Heart left ventricle (tissue), 13 donors: Measurements from ENCODE around the gene PHKA1.

Experiments
- POLR2A ChIP-seq, 2 donors: fragments of 450-650 bp; IDR thresholded peaks; one replicate each; pipeline ENCODE4 v1.6.1; 2017; ENCODE audit warnings: antibody characterized with exemption in 2 of 2, mild to moderate bottlenecking in 2 of 2, moderate library complexity in 2 of 2
- TF ChIP-seq, protein P1 (sequence below), 12 donors: fragments of 200-600 bp; sonication (generic) in 4 of 12; IDR thresholded peaks; one replicate each; pipeline versions ENCODE4 v1.5.0 to v1.8.0; 2018 to 2022; ENCODE audit warnings: antibody characterized with exemption in 12 of 12, mild to moderate bottlenecking in 5 of 12
- donor health status: ischemic (EF 13 %, LVEDD 7.1; RV severe dilation, severe dysfunction).
- donor health status: DM: no; HTN: yes; CAD: no.
- donor health status: DM: no; HTN: no; CAD: no.
- donor health status: ischemic (EF 25% LVEDD 6.9; RV normal size, moderate dysfunction).
- donor health status: ischemic (EF 25% LVEDD 5.7; RV mildly dilated, moderate dysfunction).
- donor health status: ischemic (EF 35%, LVEDD 5.7; RV mildly dilated, moderate dysfunction).
- donor health status: nonischemic (EF 11% LVEDD 7.7; RV severe dilation, severe dysfunction).
- donor health status: DM: yes; HTN: yes; CAD: no.
- donor health status: PGD.
- donor health status: ischemic (EF 29% LVEDD 5.4; RV normal size, mild dysfunction).
- donor health status: nonischemic (EF 23%, LVEDD 6.1; RV moderate dilation, normal function).

- TF ChIP-seq, protein P1, sequence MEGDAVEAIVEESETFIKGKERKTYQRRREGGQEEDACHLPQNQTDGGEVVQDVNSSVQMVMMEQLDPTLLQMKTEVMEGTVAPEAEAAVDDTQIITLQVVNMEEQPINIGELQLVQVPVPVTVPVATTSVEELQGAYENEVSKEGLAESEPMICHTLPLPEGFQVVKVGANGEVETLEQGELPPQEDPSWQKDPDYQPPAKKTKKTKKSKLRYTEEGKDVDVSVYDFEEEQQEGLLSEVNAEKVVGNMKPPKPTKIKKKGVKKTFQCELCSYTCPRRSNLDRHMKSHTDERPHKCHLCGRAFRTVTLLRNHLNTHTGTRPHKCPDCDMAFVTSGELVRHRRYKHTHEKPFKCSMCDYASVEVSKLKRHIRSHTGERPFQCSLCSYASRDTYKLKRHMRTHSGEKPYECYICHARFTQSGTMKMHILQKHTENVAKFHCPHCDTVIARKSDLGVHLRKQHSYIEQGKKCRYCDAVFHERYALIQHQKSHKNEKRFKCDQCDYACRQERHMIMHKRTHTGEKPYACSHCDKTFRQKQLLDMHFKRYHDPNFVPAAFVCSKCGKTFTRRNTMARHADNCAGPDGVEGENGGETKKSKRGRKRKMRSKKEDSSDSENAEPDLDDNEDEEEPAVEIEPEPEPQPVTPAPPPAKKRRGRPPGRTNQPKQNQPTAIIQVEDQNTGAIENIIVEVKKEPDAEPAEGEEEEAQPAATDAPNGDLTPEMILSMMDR (IDR thresholded peaks at IDR 0.05), result no peak
- no peak for TF ChIP-seq POLR2A (IDR thresholded peaks at IDR 0.05)
Measured at GRCh38 chrX:72676465-72676864, 37.6 kb downstream of the PHKA1 start.
